HFF-Myc (cell line): ENCODE measurements around the gene GOLGA8K.
"Not testable (repeated sequence)": the region's sequence is repeated elsewhere in the genome, so short reads cannot be mapped to it uniquely, and the experiment has no call there.

Source experiments
- DNase-seq: peaks from one replicate; pipeline ENCODE4 v3.0.0-alpha.2; 2011; ENCODE audit warnings: low read depth; ENCODE audit errors: extremely low read depth
- H3K4me3 ChIP-seq: replicated peaks from 2 replicates; pipeline ENCODE4 v1.5.1; 2011; ENCODE audit warnings: low read depth, mild to moderate bottlenecking, control low read depth, low read length

Gene GOLGA8K

GRCh38 chr15:32361662-32362061 lies 41.4 kb downstream of the GOLGA8K start:
- not testable (repeated sequence) for DNase-seq, H3K4me3 ChIP-seq

GRCh38 chr15:32358462-32358861 lies 44.6 kb downstream of the GOLGA8K start:
- not testable (repeated sequence) for H3K4me3 ChIP-seq, DNase-seq

- not testable (repeated sequence) for DNase-seq, H3K4me3 ChIP-seq
These were observed 46.2 kb downstream of the GOLGA8K start for GRCh38 chr15:32356909-32357308.

- not testable (repeated sequence) for H3K4me3 ChIP-seq, DNase-seq
These were observed 50.3 kb downstream of the GOLGA8K start for GRCh38 chr15:32352748-32353147.

GRCh38 chr15:32350563-32351220 lies 52.4 kb downstream of the GOLGA8K start:
- DNase-seq, H3K4me3 ChIP-seq: not testable (repeated sequence)

GRCh38 chr15:32347037-32347436 lies 56.1 kb downstream of the GOLGA8K start:
- H3K4me3 ChIP-seq, DNase-seq: not testable (repeated sequence)

- not testable (repeated sequence) for H3K4me3 ChIP-seq, DNase-seq
These were observed 57.0 kb downstream of the GOLGA8K start for GRCh38 chr15:32345978-32346547.

GRCh38 chr15:32343921-32344320 lies 59.2 kb downstream of the GOLGA8K start:
- H3K4me3 ChIP-seq, DNase-seq: not testable (repeated sequence)
